ENCODE results near the gene GRWD1.

GRWD1 gene

DNA sequence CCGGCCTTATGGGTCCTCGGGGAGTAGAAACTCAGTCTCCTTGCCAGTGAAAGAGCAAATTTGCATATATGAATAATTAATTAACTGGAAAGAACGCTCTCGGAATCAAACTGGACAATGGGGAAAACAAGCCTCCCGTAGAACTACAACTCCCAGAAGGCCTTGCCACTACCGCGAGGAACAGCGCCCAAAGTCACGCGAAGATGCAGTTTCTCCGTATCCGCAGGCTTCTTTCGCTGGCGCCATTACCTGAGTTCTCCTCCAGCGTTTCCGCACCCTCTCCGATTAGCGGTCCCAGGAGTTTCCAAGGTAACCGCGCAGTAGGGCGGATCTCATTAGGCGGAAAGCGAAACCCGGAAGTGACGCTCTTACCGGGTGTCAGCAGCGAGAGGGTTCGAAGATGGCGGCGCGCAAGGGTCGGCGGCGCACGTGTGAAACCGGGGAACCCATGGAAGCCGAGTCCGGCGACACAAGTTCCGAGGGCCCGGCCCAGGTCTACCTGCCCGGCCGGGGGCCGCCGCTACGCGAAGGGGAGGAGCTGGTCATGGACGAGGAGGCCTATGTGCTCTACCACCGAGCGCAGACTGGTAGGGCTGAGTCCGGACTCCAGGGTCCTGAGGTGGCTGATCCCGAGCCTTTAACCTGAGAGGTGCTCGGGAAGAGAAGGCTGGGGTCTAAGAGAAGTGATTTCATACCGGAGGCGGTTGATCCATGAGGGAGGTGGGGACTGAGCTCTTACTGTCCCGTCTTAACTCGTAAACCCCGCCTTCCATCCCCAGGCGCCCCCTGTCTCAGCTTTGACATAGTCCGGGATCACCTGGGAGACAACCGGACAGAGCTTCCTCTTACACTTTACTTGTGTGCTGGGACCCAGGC is at the start of gene GRWD1:
GRWD1 (plus strand) TSS at position 378 of the 876 bp plus-strand sequence; CDS start at position 401, 23 bp downstream.
- peak within 1 kb of the TSS; percentile 92 for H3K27ac Mint-ChIP-seq
- CTCF ChIA-PET = no interaction called here
- peak within 1 kb of the TSS; percentile 77 for H3K4me3 Mint-ChIP-seq
- peaks cover 37% of the 10 kb centered on the region for H3K27me3 Mint-ChIP-seq
- peaks cover 25% of the 10 kb centered on the region for H3K36me3 Mint-ChIP-seq
- no peaks in the 10 kb centered on the region for H3K9me3 Mint-ChIP-seq
- peak; percentile 98 for DNase-seq
- peaks cover 39% of the 10 kb centered on the region for H3K4me1 Mint-ChIP-seq

- DNase-seq = no peak
- Mint-ChIP-seq H3K27ac (no peak overlapping the region), H3K36me3 (peaks cover 6% of the 10 kb centered on the region), H3K9me3 (peaks cover 3% of the 10 kb centered on the region), H3K27me3 (peaks cover 85% of the 10 kb centered on the region), H3K4me3 (no peak overlapping the region), H3K4me1 (peaks cover 44% of the 10 kb centered on the region)
- CTCF ChIA-PET = interaction anchor here (0.6 kb wide), 1 partner anchor 85 kb away, joined by 3 read pairs; no protein-coding TSS in a partner anchor
Observed at GRCh38 chr19:48396016-48396823, 49.6 kb upstream of the GRWD1 start.

DNA sequence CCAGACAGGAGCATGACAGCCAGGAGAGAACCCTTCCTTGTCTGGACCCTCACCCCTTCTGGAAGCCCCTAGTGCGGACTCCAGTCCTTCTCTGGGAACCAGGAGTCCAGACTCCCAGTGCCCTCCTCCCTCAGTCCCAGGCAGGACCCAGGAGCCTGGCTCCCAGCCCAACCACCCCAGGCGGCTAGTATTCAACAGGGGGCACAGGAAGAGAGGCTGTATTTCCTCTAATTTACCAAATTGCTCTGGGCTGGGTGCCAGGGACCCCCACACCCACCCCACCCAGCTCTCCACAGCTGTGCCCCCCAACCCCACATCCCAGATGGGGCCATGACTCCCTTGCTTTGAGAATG is 49.0 kb upstream of the GRWD1 start:
- peaks cover 6% of the 10 kb centered on the region for H3K36me3 Mint-ChIP-seq
- H3K27me3 Mint-ChIP-seq = peaks cover 84% of the 10 kb centered on the region
- no peak overlapping the region for H3K4me3 Mint-ChIP-seq
- DNase-seq = no peak
- CTCF ChIA-PET = no interaction called here
- peaks cover 3% of the 10 kb centered on the region for H3K9me3 Mint-ChIP-seq
- H3K27ac Mint-ChIP-seq = no peak overlapping the region
- peaks cover 41% of the 10 kb centered on the region for H3K4me1 Mint-ChIP-seq

DNA sequence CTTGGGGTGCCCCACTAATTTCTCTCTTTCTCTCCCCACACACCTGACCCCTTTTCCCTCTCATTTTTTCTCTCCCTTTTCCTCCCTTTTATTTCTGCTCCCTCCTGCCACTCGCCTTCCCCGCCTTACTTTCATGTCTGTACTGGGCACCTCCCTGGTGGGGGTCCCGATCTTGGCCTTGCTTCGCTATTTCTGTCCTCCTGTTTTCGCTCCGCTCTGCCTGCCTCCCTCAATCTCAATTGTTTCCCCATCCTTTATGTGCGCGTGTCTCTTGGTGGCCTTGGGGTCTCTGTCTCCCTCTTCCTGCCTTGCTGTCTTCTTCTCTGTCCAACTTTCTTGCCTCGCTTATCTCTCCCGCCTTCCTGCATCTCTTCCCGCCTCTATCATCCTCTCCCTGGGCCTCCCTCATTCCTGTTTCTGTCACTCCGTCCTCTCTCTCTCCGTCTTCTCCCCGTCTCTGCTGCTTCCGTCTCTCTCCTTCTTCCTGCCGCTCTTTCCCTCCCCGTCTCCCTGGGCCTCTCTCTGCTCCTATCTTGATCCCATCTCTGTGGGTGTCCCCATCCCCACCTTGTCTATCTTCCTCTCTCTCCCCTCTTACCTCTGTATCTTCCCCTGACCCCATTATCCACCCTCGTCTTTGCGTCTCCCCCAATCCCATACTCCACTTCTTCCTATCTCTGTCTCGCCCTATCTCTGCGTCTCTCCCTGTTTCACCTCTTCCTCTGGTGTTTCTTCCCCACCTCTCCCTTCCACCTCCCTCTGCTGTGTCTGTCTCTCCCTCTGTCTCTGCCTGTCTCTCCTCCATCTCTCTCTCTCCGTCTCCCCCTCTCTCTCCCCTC is 48.3 kb upstream of the GRWD1 start:
- Mint-ChIP-seq H3K27ac (peak overlapping the region; percentile 53), H3K36me3 (peaks cover 6% of the 10 kb centered on the region), H3K27me3 (peaks cover 77% of the 10 kb centered on the region), H3K4me1 (peaks cover 41% of the 10 kb centered on the region), H3K4me3 (peak overlapping the region; percentile 84), H3K9me3 (peaks cover 3% of the 10 kb centered on the region)
- CTCF ChIA-PET = no interaction called here
- no peak for DNase-seq

GRCh38 chr19:48398102-48398374 is 47.7 kb upstream of the GRWD1 start:
- Mint-ChIP-seq H3K9me3 (peaks cover 3% of the 10 kb centered on the region), H3K36me3 (peaks cover 6% of the 10 kb centered on the region), H3K4me3 (peak overlapping the region; percentile 84), H3K27ac (peak overlapping the region; percentile 53), H3K27me3 (peaks cover 71% of the 10 kb centered on the region), H3K4me1 (peaks cover 38% of the 10 kb centered on the region)
- CTCF ChIA-PET = no interaction called here
- peak; percentile 32 for DNase-seq

DNA sequence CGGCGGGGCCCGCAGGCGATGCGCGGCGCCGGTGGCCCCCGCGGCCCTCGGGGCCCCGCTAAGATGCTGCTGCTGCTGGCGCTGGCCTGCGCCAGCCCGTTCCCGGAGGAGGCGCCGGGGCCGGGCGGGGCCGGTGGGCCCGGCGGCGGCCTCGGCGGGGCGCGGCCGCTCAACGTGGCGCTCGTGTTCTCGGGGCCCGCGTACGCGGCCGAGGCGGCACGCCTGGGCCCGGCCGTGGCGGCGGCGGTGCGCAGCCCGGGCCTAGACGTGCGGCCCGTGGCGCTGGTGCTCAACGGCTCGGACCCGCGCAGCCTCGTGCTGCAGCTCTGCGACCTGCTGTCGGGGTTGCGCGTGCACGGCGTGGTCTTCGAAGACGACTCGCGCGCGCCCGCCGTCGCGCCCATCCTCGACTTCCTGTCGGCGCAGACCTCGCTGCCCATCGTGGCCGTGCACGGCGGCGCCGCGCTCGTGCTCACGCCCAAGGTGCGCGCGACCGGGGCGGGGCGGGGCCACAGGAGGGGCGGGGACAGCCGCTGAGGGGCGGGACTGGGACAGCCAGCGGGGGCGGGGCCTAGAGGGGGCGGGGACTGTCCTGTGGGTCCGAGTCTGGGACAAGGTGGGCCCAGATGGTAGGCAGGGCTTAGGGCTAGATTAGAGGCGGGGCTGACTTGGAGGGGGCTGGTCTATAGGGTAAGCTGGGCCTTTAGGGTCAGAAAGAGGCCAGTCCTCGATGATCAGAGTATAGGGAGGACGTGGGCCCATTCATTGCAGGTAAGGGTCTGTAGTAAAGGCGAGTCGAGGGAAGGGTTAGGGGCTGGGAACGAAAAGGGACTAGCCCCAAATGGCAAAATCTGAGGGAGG is 47.2 kb upstream of the GRWD1 start:
- peaks cover 3% of the 10 kb centered on the region for H3K9me3 Mint-ChIP-seq
- peak overlapping the region; percentile 84 for H3K4me3 Mint-ChIP-seq
- H3K27ac Mint-ChIP-seq = peak overlapping the region; percentile 65
- H3K36me3 Mint-ChIP-seq = peaks cover 6% of the 10 kb centered on the region
- DNase-seq = peak; percentile 91
- CTCF ChIA-PET = interaction anchor here (1.6 kb wide), 1 partner anchor 7 kb away, joined by 7 read pairs; the partner anchor contains the start of gene KDELR1
- H3K27me3 Mint-ChIP-seq = peaks cover 66% of the 10 kb centered on the region
- H3K4me1 Mint-ChIP-seq = peaks cover 40% of the 10 kb centered on the region

DNA sequence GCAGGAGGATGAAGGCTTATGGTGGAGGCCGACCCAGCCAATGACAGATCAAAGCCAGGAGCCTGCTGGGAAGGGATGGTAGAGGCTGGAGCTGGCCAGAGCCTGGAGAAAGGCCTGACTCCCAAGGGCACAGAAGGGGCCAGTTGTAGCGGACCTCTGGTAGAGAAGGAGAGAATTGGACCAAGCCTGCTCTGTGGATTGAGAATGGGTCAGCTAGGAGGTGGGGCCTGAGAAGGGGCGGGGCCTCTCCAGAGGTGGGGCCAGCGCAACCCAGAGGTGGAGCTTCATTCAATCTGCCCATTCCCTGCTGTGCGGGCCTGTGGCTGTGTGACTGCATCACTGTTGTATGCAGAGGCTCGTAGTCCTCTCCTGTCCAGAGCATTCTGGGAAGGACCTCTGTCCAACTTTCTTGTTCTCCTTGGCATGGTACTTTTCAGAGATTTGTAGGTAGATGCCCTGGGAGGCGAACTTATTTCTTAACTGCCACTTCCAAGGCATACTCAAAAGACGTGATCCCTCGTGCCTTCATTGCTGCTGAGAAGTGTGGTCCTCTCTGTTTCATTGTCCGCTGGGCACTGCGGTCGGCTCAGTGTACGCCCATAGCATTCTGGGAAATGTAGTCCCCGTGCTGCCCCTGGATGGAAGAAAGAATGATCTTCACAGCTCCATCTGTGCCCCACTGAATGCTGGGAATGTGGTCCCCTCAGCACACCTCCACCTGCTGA is 45.6 kb upstream of the GRWD1 start:
- Mint-ChIP-seq H3K27ac (no peak overlapping the region), H3K4me3 (no peak overlapping the region), H3K9me3 (peaks cover 3% of the 10 kb centered on the region), H3K36me3 (peaks cover 6% of the 10 kb centered on the region), H3K4me1 (peaks cover 38% of the 10 kb centered on the region), H3K27me3 (peaks cover 50% of the 10 kb centered on the region)
- DNase-seq = peak; percentile 49
- CTCF ChIA-PET = interaction anchor here (1.6 kb wide), 1 partner anchor 8 kb away, joined by 7 read pairs; the partner anchor contains the start of gene KDELR1

DNA sequence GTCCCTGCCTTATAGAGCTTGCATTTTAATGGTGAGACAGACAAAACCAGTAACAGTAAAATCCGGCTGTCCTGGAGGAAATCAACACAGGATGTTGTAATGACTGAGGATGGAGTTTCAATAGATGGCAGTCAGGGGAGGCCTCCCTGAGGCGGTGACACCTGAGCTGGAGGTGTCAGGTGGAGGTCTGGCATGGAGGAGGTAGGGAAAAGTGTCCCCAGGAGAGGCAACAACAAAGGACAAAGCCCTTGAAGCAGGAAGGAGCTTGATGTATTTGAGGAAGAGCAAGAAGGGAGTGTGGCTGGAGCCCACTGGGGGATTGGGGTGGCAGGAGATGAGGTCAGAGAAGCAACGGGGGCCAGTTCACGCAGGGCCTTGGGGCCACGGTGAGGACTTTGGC is 44.5 kb upstream of the GRWD1 start:
- DNase-seq = no peak
- Mint-ChIP-seq H3K36me3 (peaks cover 6% of the 10 kb centered on the region), H3K4me1 (peaks cover 29% of the 10 kb centered on the region), H3K27ac (peak overlapping the region; percentile 8), H3K27me3 (peaks cover 40% of the 10 kb centered on the region), H3K4me3 (no peak overlapping the region), H3K9me3 (peaks cover 3% of the 10 kb centered on the region)
- CTCF ChIA-PET = interaction anchor here (1.6 kb wide), 1 partner anchor 10 kb away, joined by 11 read pairs; the partner anchor contains the start of gene KDELR1

GRCh38 chr19:48403606-48404005 is 42.2 kb upstream of the GRWD1 start:
- CTCF ChIA-PET = interaction anchor here (1.0 to 2.3 kb wide), 3 partner anchors 11 to 70 kb away, joined by 3 to 10 read pairs (median 4); partner anchors contain the start of gene KDELR1
- peaks cover 34% of the 10 kb centered on the region for H3K27me3 Mint-ChIP-seq
- H3K9me3 Mint-ChIP-seq = peaks cover 3% of the 10 kb centered on the region
- H3K4me3 Mint-ChIP-seq = no peak overlapping the region
- H3K36me3 Mint-ChIP-seq = no peaks in the 10 kb centered on the region
- peaks cover 18% of the 10 kb centered on the region for H3K4me1 Mint-ChIP-seq
- peak overlapping the region; percentile 33 for H3K27ac Mint-ChIP-seq
- DNase-seq = peak; percentile 74

- H3K4me3 Mint-ChIP-seq = no peak overlapping the region
- no peaks in the 10 kb centered on the region for H3K36me3 Mint-ChIP-seq
- H3K9me3 Mint-ChIP-seq = no peaks in the 10 kb centered on the region
- H3K27ac Mint-ChIP-seq = no peak overlapping the region
- H3K27me3 Mint-ChIP-seq = peaks cover 29% of the 10 kb centered on the region
- CTCF ChIA-PET = interaction anchor here (2.3 kb wide), 1 partner anchor 14 kb away, joined by 10 read pairs; the partner anchor contains the start of gene KDELR1
- no peak for DNase-seq
- H3K4me1 Mint-ChIP-seq = peaks cover 7% of the 10 kb centered on the region
Observed at GRCh38 chr19:48405010-48405659, 40.6 kb upstream of the GRWD1 start.

GRCh38 chr19:48405850-48406249 is 39.9 kb upstream of the GRWD1 start:
- no peak overlapping the region for H3K27ac Mint-ChIP-seq
- no peak overlapping the region for H3K4me3 Mint-ChIP-seq
- peaks cover 4% of the 10 kb centered on the region for H3K4me1 Mint-ChIP-seq
- H3K36me3 Mint-ChIP-seq = no peaks in the 10 kb centered on the region
- DNase-seq = no peak
- H3K9me3 Mint-ChIP-seq = no peaks in the 10 kb centered on the region
- CTCF ChIA-PET = no interaction called here
- peaks cover 31% of the 10 kb centered on the region for H3K27me3 Mint-ChIP-seq

DNA sequence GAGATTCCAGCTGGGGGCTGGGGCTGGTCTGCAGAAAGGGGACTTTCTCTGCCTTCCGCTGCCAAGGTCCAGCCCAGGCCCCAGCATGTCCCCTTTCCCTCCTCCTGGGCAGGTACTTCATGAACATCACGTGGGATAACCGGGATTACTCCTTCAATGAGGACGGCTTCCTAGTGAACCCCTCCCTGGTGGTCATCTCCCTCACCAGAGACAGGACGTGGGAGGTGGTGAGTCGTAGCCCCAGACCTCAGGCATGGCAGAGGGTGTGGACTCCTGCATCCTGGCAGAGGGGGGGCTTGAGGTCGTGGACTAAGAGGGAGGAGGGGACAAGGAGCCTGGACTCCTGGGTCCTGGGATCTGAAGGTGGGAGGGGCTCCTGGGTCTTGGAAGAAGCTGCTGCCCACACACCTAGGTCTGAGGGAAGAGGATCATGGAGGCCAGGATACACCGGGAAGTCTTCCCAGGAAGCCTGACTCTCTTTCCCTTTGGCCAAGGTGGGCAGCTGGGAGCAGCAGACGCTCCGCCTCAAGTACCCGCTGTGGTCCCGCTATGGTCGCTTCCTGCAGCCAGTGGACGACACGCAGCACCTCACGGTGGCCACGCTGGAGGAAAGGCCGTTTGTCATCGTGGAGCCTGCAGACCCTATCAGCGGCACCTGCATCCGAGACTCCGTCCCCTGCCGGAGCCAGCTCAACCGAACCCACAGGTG is 31.8 kb upstream of the GRWD1 start:
- Mint-ChIP-seq H3K4me3 (no peak overlapping the region), H3K9me3 (no peaks in the 10 kb centered on the region), H3K36me3 (no peaks in the 10 kb centered on the region), H3K27me3 (peaks cover 82% of the 10 kb centered on the region), H3K27ac (no peak overlapping the region), H3K4me1 (peaks cover 31% of the 10 kb centered on the region)
- no peak for DNase-seq
- CTCF ChIA-PET = interaction anchor here (0.7 kb wide), 1 partner anchor 10 kb away, joined by 4 read pairs; no protein-coding TSS in a partner anchor

Measured in activated naive CD4-positive, alpha-beta T cell treated with anti-CD3 and anti-CD28 coated beads, Interleukin-2, amount 10 ng/mL, durations not matched to agents 7 days and 5 days (primary cell).